ENCODE data around the gene TSPY4.
"Not testable (repeated sequence)": the region's sequence is repeated elsewhere in the genome, so short reads cannot be mapped to it uniquely, and the experiment has no call there.

TSPY4 gene

GRCh38 chrY:9337164-9337563 is at the start of gene TSPY4:
TSPY4 (plus strand) TSS chrY:9337464; CDS start chrY:9337510, 46 bp downstream.
- DNase-seq (ENCODE audit: low read depth in 2 of 2) = not testable (repeated sequence)

- no peak for DNase-seq (ENCODE audit: low read depth in 2 of 2)
These were observed 16.3 kb upstream of the TSPY4 start for GRCh38 chrY:9320996-9321395.

GRCh38 chrY:9357497-9357896 is 20.2 kb downstream of the TSPY4 start, which contains the start of gene TSPY8:
TSPY8 (plus strand) TSS chrY:9357797; CDS start chrY:9357843, 46 bp downstream.
- DNase-seq (ENCODE audit: low read depth in 2 of 2) = not testable (repeated sequence)
